Measurements from ENCODE around the gene USP26. TPM values are rescaled to one million over a fixed set of nuclear protein-coding genes. Genes with fewer than 3 reads are reported as not detected.
"Not testable (repeated sequence)": the region's sequence is repeated elsewhere in the genome, so short reads cannot be mapped to it uniquely, and the experiment has no call there.

USP26 gene
- total and polyA plus RNA-seq, 2 donors (not counting 3 experiments of a cell fraction or from before 2014, with no cell fraction given), result not detected

GRCh38 chrX:133045986-133046385 is 50.9 kb downstream of the USP26 start:
- H3K27me3 ChIP-seq (ENCODE audit: control insufficient read depth in 2 of 2, insufficient read depth in 2 of 2, low read length in 2 of 2), result no peaks in the 10 kb centered on the region
- no TSS peak for BruUV-seq (replicated peaks)
- H3K4me3 ChIP-seq (replicated peaks in 1 of 3; ENCODE audit: insufficient read depth in 1 of 3, low read depth in 1 of 3, low read length in 3 of 3), result no peak overlapping the region
- no peaks in the 10 kb centered on the region for H4K20me1 ChIP-seq (replicated peaks; ENCODE audit: control insufficient read depth, extremely low read depth, insufficient read depth, low read length)
- dilution Hi-C loops (cut with MboI; ENCODE audit: extremely low pct_ligation_motif_present, low sequenced_read_pairs) (no loop called here), intact Hi-C loops (cut with micrococcal nuclease) (no loop called here)
- no peak overlapping the region for H3K4me2 ChIP-seq (ENCODE audit: insufficient read depth, low read length)
- H3K27ac ChIP-seq (ENCODE audit: insufficient read depth, low read depth, low read length), result no peak overlapping the region
- no peaks in the 10 kb centered on the region for H3K9me1 ChIP-seq (replicated peaks; ENCODE audit: control insufficient read depth, extremely low read depth, insufficient read depth, low read length)
- no peaks in the 10 kb centered on the region for H3K9me3 ChIP-seq (replicated peaks; ENCODE audit: control insufficient read depth, insufficient read depth, low read length)
- peak; percentile 46 for FAIRE-seq
- no peaks in the 10 kb centered on the region for H3K79me2 ChIP-seq (ENCODE audit: control insufficient read depth, insufficient read depth, low read length)
- no peak for TF ChIP-seq POLR2A (IDR thresholded peaks at IDR 0.05; ENCODE audit: low read depth, low read length)
- TF ChIP-seq JUN (IDR thresholded peaks at IDR 0.05; ENCODE audit: borderline replicate concordance, insufficient read depth, insufficient read length, low read depth), result no peak
- TF ChIP-seq MYC (IDR thresholded peaks at IDR 0.05; ENCODE audit: low read depth, low read length), result no peak
- no peak for TF ChIP-seq CTCF (IDR thresholded peaks at IDR 0.05; ENCODE audit: extremely low read depth in 1 of 2, insufficient read depth in 1 of 2, low read depth in 1 of 2, low read length in 2 of 2)
- no peak for TF ChIP-seq GATA2 (IDR thresholded peaks at IDR 0.05; ENCODE audit: insufficient read depth, insufficient read length, low read depth, low read length)
- DNase-seq (ENCODE audit: low read depth, low spot score), result no peak
- H3K9ac ChIP-seq (replicated peaks; ENCODE audit: extremely low read depth, insufficient read depth, low read length), result no peak overlapping the region
- no peaks in the 10 kb centered on the region for H3K4me1 ChIP-seq (ENCODE audit: control insufficient read depth, extremely low read depth, insufficient read depth, low read length)
- H2AFZ ChIP-seq (ENCODE audit: low read depth, low read length), result no peak overlapping the region
- no peaks in the 10 kb centered on the region for H3K36me3 ChIP-seq (ENCODE audit: control insufficient read depth in 2 of 2, extremely low read depth in 1 of 2, insufficient read depth in 2 of 2, low read length in 2 of 2)
- ChIA-PET POLR2A (no interaction called here), CTCF (no interaction called here)

- H3K36me3 ChIP-seq (ENCODE audit: control insufficient read depth in 2 of 2, extremely low read depth in 1 of 2, insufficient read depth in 2 of 2, low read length in 2 of 2); H3K4me3 ChIP-seq (replicated peaks in 1 of 3; ENCODE audit: insufficient read depth in 1 of 3, low read depth in 1 of 3, low read length in 3 of 3); intact Hi-C loops (cut with micrococcal nuclease); H3K79me2 ChIP-seq (ENCODE audit: control insufficient read depth, insufficient read depth, low read length); H4K20me1 ChIP-seq (replicated peaks; ENCODE audit: control insufficient read depth, extremely low read depth, insufficient read depth, low read length); H2AFZ ChIP-seq (ENCODE audit: low read depth, low read length); H3K27ac ChIP-seq (ENCODE audit: insufficient read depth, low read depth, low read length); H3K9me3 ChIP-seq (replicated peaks; ENCODE audit: control insufficient read depth, insufficient read depth, low read length); H3K9ac ChIP-seq (replicated peaks; ENCODE audit: extremely low read depth, insufficient read depth, low read length); H3K9me1 ChIP-seq (replicated peaks; ENCODE audit: control insufficient read depth, extremely low read depth, insufficient read depth, low read length); H3K4me2 ChIP-seq (ENCODE audit: insufficient read depth, low read length); dilution Hi-C loops (cut with MboI; ENCODE audit: extremely low pct_ligation_motif_present, low sequenced_read_pairs); DNase-seq (ENCODE audit: low read depth, low spot score); CTCF ChIA-PET; POLR2A ChIA-PET; H3K4me1 ChIP-seq (ENCODE audit: control insufficient read depth, extremely low read depth, insufficient read depth, low read length); BruUV-seq (replicated peaks); FAIRE-seq; H3K27me3 ChIP-seq (ENCODE audit: control insufficient read depth in 2 of 2, insufficient read depth in 2 of 2, low read length in 2 of 2): not testable (repeated sequence)
Observed at GRCh38 chrX:133044145-133044786, 52.6 kb downstream of the USP26 start.
